DMS53 treated with DMSO at 0.1 percent for 48 hours (cell line): ENCODE data around the gene TFPI.

Source experiments
- DNase-seq: peaks from one replicate; lab custom pipeline; 2025; ENCODE audit not compliant: unreplicated experiment; lab: John Stamatoyannopoulos, UW

The TFPI gene

GRCh38 chr2:187470698-187471097 is 83.5 kb downstream of the TFPI start:
- DNase-seq: no peak

DNA sequence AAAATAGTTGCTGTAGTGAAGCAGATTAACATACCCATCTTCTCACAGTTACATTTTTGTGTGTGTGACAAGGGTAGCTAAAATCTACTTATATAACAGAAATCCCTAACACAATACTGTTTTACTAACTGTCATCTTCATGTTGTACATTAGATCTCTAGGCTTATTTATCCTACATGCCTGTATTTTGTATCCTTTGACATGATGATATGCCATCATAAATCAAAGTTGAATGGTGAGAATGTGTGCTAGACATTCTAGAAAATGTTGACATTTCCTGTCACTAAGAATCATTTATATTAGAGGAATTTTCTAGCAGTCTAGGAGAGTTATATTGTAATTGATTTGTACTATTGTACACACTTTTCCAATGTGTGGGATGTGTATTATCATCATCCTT is 84.7 kb downstream of the TFPI start:
- no peak for DNase-seq

DNA sequence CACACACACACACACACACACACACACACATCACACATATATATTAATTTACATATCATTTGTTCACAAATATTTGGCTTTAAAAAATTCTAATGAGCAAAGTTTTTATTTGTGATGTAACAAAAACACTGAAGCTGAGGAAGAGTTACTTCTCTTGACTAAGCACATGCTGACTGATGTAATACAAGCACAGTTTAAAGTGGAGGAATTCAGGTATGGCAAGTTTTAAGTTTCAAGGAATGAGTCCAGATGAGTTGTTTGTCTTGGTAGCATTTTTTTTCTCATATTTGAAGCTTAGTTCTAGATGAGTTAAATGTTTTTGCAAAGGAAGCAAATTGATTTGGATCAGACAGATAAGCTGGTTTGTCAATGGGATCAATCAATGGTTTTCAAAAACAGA is 86.0 kb downstream of the TFPI start:
- DNase-seq: no peak

DNA sequence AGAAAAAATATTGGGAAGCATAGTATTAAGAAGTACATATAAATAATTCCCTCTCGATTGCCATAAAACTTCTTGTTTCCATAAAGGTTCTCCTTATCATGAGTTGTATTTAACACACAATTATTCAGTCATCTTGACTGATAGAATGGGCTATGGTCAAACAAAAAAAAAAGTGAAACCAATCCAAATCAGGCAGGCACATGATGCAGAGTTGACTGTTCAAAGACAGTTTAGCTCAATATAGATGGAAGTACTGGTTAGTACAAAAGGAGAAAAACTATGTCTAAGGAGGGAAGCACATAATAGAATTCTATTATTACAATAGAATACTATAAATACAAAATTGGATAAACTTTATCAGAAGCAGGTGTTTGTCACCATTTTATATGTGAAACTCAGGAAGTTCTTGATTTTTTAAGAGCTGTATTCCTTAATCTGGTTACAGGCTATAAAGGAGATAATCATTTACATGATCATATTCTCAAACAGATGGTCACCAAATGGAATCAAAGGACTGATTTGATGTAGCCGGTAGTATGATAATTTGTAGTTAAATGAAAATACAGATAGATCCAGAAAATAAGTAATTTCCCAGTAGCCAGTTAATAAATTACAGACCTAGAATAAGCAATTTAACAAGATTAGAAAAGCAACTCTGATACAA is 88.0 kb downstream of the TFPI start:
- no peak for DNase-seq

- DNase-seq: no peak
Measured at GRCh38 chr2:187462839-187463238, 91.4 kb downstream of the TFPI start.

DNA sequence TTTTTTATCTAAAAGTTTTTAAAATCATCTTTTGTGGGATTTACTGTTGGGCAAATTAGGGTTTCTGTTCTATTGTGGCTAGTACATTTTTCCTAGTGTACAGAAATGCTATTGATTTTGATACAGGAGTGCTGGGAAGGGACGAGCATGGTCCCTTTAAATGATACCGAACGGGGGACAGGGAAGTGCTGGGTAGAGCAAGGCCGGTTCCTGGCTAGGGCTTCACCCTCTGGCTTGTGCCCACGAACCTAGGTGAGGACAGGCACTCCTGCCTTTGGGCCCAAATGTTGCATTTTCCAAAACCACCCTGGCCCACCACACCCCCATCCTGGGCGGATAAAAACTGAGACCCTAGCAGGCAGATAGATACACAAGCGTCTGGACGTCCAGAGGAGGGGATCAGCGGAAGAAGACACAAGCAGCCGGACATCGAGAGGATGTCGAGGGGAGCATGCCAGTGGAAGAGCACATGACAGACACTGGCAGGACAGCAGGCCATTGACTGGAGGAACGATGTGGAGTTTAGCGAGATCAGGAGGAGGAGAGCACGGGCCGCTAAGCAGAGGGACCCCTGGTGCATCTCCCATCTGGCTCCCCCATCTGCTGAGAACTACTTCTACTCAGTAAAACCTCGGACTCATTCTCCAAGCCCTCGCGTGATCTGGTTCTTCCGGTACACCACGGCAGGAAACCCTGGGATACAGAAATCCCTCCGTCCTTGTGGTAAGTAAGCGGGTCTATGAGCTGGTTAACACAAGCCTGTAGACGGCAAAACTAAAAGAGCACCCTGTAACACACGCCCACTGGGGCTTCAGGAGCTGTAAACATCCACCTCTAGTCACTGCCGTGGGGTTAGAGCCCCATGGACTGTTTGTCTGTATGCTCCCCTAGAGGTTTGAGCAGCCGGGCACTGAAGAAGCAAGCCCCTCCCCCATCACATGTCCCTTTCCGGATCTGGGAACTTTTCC is 92.7 kb downstream of the TFPI start:
- DNase-seq: no peak

- DNase-seq: no peak
Measured at GRCh38 chr2:187459256-187459655, 95.0 kb downstream of the TFPI start.

GRCh38 chr2:187453078-187453641 is 101.1 kb downstream of the TFPI start:
- DNase-seq: peak; percentile 82

DNA sequence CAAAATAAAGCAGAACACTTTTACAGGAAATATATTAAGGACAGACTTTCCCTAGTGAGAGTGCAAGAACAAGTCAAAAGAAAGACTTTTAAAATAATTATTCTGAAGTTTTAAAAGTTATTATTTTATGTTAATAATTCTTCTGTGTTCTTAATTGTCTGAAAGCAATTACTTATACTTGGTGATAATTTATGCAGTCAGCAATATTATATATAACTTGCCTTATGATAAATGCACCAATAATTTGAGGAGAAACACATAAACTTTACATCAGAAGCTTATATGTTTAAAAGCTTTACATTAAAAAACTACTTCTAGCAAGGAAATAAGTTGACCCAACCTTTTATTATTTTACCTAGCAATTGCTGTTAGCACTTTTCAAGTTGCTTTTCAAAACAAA is 102.7 kb downstream of the TFPI start:
- no peak for DNase-seq

DNA sequence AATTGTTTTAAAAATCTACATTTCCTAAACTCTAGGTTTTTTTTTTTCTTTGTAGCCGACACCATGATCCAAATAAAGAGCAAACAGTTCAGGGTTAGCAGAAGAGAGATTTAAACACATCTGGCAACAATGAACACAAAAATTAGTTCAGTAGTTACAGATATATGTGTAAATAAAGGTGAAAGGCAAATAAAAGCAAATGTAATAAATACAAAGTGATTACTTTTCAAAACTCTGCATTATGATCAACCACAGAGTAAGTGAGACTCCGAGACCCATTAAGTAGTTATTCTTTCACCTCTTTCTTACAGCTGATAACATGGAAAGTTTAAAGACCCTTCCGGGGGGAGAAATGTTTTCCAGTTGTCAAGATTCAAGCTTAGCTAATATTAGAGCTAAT is 106.9 kb downstream of the TFPI start:
- DNase-seq: no peak

DNA sequence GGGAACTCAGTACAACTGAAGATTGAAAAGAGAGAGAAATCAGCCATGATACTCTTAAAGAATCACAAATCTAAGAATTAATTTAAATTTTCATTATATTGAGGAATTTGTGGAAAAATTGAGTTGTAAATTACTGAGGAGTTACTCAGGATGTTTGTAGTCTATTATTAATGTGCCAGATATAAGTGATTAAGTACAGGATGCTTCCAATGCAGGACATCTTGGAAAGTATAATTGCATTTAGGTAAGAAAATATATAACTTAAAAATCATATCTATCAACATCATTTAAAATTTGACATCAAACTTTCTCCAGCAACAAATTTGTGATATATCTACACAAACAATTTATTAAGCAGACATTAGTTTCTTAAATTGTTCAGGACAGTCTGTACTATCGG is 107.5 kb downstream of the TFPI start:
- DNase-seq: no peak

DNA sequence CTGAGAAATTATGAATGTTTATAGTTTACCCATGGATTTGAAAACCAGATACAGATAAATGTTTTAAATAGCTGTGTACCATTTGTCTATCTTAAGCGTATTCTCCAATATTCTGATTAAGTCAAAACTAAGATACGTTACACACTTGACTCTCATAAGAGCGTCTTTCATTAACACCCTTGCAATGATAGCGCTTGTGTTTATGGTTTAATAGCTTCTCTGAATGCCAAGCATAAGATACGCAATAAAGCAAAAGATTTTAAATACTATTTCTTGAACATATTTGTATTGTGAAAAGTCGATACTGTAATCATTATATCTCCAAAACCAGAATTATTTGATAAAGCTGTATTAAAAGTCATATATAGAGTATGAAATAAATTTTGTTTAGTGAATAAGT is 109.2 kb downstream of the TFPI start:
- DNase-seq: no peak

GRCh38 chr2:187442778-187443177 is 111.5 kb downstream of the TFPI start:
- no peak for DNase-seq

DNA sequence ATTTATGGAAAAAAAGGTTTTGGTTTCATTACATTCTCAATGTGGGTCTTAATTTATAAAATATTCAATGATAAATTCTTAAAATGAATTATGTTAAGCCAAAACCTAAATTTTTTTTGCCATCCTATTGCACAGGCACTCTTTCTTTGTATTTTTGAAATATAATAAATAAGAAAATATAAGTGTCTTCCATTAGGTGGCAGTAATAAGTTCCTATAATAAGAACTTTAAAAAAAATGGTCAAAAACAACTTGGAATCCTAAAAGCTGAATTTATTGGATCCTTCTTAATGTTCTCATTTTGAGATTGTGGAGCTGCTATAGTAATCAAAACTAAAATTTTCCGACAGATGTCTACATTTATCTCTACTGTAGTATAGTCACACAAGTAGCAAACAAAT is 111.9 kb downstream of the TFPI start:
- DNase-seq: no peak

DNA sequence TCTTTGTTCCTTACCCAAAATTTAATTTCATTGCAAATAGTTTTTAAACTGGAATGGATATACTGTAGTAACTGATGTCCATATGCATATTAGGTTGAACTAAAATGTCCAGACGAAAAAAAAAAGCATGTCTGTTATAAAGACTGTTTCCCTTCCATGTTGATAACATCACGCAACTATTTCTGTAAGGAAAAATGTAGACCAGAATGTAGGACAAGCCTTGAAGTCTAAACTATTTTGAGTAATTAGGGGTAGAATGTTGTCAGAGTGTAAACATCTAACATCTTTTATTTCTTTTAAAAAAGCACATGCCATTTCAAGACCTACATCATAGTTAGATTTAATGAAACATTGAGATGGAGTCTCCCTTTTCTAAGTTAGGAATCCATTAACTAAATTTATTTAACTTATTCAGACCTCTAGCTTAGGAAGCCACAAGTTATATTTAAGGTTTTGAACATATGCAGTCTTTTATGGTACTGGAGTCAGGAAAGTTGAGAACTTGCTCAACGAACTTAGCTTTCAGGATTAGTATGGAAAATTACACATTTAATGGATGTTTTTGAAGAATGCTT is 114.0 kb downstream of the TFPI start:
- no peak for DNase-seq

GRCh38 chr2:187438455-187438854 is 115.8 kb downstream of the TFPI start:
- DNase-seq: no peak

- DNase-seq: no peak
Measured at GRCh38 chr2:187435756-187436155, 118.5 kb downstream of the TFPI start.

DNA sequence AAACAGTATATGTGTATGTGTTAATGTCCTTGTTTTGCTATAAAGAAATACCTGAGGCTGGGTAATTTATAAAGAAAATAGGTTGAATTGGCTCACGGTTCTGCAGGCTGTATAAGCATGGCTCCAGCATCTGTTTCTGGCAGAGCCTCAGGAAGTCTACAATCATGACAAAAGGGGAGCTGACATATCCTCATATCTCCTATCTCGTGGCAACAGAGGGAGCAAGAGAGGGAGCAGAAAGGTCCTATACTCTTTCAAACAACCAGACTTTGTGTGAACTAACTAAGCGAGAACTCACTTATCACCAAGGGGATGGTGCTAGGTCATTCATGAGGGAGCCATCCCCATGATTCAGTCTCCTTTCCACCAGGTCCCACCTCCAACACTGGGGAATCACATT is 119.2 kb downstream of the TFPI start:
- no peak for DNase-seq

GRCh38 chr2:187434342-187434785 is 119.9 kb downstream of the TFPI start:
- no peak for DNase-seq

DNA sequence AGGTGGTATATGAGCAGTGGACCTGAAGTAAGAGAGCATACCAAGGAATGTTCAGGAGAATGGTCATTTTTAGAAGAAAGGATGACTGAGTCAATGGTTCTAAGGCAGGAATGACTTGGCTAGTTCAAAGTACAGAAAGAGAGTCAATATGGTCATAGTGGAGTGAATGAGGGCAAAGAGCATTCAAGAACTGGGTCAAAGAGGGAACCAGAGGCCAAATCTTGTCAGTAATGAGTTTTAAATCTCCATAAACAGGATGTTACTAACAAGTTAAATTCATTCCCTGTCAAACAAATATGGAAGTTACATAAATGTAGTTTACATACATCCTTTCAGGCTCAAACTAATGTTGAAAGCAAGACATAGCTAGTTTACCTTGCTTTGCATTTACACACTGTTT is 122.3 kb downstream of the TFPI start:
- DNase-seq: no peak

- DNase-seq: no peak
Measured at GRCh38 chr2:187429989-187430388, 124.2 kb downstream of the TFPI start.

DNA sequence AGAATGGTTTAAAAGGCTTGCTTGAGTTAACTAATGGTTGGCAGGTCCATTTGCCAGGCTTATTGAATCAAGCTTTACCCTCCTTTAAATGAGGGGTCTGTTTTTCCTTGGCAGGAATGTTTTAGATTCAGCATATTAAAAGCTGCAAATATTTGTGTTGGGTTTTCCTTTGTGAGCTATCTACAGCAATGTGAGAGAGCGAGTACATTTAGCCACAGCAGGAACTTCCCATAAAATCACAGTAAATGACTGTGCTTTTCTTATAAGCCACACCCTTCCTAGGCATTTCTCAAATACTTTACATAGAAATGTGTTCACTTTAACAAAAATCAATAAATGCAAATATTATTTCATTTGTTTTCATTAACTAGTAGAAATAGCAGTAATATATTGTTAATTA is 130.1 kb downstream of the TFPI start:
- DNase-seq: no peak
